HG03469 (cell line): Measurements from ENCODE around the gene UBAC2.

ENCODE experiments used
- ATAC-seq: cut with Tn5 transposase; IDR thresholded peaks from one replicate; pipeline ENCODE4 v1.9.1; 2021; ENCODE audit warnings: mild to moderate bottlenecking, moderate library complexity, moderate number of reproducible peaks; ENCODE audit not compliant: unreplicated experiment

UBAC2 gene

GRCh38 chr13:99352351-99353245 lies 151.9 kb downstream of the UBAC2 start:
- no peak for ATAC-seq

GRCh38 chr13:99353246-99353600 lies 152.6 kb downstream of the UBAC2 start:
- no peak for ATAC-seq

DNA sequence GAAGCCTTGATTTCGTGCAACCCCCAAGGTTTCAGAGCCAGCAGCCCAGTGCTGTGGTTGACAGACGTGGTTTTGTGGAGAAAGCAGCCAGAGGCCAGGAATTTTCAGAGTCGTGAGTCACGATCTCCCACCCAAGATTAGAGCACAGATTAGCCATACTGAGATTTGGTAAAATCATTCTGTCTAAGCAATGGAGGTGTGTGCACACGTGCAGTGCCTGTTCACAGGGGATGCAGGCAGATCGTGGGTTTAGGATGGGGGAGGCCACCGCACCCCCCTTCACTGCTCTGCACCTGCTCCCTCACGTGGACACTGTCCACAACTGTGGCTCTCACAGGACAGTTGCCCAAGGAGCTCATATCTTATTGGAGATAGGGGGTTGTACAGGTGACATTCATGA lies 153.2 kb downstream of the UBAC2 start:
- ATAC-seq, result no peak

DNA sequence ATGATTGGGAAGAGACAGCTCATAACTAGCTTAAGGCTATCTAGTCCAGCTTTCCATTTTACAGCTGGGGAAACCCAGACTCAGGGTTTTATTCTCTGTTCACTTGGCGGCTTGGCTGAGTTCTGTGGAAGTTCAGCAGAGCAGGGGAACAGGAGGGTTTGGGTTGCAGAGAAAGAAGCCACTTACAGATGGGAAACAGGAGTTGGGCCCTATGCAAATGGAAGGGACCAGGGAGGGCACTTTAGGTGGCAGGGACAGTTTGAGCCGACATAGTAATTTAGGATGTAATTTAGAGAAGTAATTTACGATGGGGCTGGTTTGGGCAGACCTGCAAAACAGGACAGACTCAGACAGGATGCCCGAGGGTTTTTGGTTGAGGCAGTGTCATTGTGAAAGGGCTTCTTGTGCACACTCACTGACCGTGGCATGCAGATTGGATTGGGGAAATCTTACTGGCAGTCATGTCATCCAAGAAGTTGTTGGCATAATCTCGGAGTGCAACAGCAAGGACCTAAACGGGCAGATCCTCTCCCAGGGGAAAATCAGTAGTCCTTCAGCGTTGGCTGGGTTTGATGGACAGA lies 153.8 kb downstream of the UBAC2 start:
- ATAC-seq, result no peak

- ATAC-seq, result no peak
Observed at GRCh38 chr13:99355267-99356011, 154.8 kb downstream of the UBAC2 start.

- ATAC-seq, result no peak
Observed at GRCh38 chr13:99356012-99356261, 155.3 kb downstream of the UBAC2 start.

DNA sequence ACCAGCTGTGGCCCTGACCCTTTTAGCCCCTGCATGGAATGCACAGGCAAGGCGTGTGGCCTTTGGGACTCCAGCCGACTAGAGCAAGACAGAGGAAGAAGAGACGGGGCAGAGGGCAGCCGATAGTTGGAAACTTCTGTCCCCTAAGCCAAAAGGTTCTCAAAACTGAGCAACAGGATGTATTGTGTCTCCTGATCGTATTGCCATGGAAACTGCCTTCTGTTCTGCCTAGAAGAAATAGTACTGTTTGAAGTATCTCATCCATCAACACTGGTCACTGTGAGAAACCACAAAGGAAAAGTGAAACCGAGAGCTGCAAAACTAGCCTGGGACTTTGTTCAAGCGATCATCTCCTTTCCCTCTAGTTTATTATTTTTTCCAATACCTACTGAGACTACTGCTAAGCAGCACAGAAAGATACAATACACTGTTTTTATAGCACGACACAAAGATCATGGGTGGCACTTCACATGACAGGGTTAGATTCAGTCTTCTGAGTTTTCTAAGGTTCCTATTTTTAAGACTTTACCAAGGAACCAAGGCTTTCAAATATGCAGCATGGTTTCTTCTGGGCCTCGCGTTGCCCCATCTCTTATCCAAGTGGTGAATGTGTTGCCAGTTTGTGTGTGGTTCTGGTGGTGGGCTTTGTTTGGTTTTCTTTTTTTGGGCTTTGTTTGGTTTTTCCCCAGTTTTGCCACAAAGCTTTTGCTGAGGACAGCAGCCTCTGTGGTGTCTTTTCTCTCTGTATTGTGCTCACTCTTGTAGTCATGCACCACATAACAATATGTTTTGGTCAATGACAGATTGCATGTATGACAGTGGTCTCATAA lies 155.8 kb downstream of the UBAC2 start:
- ATAC-seq, result peak; percentile 55

GRCh38 chr13:99357131-99357596 lies 156.5 kb downstream of the UBAC2 start:
- no peak for ATAC-seq

GRCh38 chr13:99357941-99358340 lies 157.3 kb downstream of the UBAC2 start:
- no peak for ATAC-seq

DNA sequence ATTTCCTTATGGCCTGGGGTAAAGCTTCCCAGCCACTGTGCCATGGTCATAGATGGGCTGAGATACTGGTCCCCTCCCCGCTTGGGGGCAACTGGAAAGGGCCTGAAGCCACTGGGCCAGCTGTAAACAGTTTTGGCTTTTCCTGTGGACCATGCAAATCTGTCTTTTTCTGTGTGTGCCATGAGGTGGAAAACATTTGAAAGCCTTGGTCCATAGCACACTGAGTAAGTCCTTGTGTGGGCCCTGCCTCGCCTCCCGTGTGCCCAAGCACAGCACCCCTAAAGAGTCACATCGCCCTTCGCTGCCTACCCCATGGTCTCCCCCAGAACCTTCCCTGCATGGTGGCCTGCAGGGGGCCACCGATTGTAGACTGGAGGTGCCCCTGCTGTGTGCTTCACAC lies 158.9 kb downstream of the UBAC2 start:
- ATAC-seq, result no peak

DNA sequence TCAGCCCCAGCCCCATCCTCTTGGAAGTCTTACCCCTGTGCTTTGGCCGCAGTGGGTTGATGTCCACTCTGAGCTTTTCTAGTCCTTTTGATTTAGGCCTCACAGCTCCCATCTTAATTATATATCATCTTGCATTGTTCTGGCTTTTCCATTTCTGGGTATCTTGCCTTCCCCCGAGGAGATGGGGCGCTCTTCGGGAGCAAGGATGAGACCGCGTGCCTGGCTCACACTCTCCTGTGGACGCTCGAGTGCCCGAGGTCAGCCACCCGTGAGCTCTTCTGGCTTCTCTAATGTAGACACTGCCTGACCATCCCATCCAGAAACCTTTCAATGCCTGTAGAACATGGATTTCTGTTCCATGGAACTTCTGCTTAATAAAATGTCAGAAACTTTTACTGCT lies 160.0 kb downstream of the UBAC2 start:
- ATAC-seq, result no peak

DNA sequence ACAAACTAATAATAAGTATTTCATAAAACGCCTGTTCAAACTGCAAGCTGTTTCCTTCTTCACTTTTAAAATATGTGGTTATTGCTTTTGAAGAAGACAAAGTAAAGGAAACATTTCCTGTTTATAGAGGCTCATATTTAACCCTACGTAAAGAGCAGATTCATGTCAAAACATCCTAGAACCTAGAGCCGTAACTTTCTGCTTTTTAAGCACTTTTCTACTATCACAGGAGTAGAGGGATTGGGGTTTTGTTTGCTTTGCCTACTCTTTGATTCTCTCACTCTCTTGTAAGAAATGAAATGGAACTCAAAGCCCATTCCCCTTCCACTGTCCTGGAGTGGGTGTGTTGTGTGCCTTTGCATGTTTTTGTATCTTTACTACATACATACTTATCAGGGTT lies 160.5 kb downstream of the UBAC2 start:
- no peak for ATAC-seq

DNA sequence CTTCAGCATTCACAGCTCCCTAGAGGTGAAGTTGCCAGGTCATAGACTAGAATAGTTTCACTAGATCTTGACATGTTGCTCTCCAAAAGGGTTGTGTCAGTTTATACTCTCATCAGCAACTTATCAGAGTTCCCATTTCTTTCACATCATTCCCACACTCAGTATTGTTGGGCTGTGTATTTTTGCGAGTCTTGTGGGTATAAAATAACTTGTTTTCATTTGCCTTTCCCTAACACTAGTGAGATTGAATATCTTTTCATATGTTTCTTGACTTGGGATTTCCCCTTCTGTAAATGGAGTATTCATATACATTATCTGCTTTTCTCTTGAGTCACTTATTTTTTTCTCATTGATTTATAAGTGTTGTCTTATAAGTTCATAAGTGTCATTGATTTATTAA lies 161.7 kb downstream of the UBAC2 start:
- ATAC-seq, result no peak

DNA sequence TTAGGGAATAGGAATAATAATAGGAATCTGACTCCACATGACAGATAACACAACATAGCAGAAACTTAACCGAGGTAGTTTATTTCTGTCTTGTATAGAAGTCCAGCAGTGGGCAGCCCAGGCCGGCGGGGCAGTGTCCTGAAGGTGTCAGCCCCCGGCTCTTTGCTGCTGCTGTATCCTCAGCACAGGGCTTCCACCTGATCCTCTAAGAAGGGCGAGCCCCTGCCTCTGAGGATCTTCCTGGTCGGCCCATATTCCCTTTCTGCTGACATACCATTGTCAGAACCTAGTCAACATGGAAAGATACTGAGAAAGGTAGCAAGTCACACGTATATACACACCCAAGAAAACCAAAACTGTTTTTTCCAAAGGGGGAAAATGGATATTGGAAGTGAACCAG lies 162.7 kb downstream of the UBAC2 start:
- no peak for ATAC-seq

GRCh38 chr13:99363949-99364348 lies 163.3 kb downstream of the UBAC2 start:
- ATAC-seq, result no peak

GRCh38 chr13:99366075-99366987 lies 165.7 kb downstream of the UBAC2 start:
- ATAC-seq, result peak; percentile 38

- ATAC-seq, result no peak
Observed at GRCh38 chr13:99367106-99367616, 166.5 kb downstream of the UBAC2 start.

DNA sequence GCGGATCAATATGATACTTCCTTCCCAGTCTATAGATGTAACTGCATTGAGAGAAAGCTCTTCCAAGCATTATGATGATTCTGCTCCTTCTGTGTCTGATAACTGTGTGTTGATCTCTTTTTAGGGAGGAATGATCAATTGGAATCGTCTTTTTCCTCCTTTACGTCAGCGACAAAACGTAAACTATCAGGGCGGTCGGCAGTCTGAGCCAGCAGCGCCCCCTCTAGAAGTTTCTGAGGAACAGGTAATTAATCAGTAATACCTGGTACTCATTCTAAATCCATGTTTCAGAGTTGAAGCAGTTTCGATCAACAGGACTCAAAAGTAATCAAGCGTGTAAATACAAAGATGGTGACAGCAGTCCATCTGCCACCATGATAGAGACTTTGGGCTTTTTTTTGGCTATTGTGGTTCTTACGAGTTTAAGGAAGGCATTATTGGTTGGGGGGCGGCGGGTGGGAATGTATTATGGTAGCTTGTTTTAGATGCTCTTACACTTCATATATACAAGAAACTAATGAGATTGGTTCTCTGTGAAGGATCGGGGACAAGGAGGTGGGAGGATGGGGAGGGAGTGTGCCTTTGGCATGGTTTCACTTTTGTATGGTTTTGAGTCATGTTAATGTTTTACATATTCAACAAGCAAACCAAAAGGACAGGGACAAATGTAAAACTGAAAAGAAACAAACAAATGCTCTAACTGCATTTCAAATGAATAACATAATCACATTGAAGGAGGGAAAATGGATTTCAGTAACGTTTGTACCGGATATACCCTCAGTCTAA lies 167.2 kb downstream of the UBAC2 start:
- no peak for ATAC-seq
